Endothelial cell of umbilical vein (primary cell): ENCODE measurements around the gene RAPGEF6. TPM values are rescaled to one million over a fixed set of nuclear protein-coding genes. Genes with fewer than 3 reads are reported as not detected.

ENCODE experiments used
- BruUV-seq: library from RNA; stranded (reverse); fragments of 400-500 nt; replicated peaks from 2 replicates; lab custom pipeline; 2021; lab: Mats Ljungman, UMichigan
- CTCF ChIA-PET: fragments of 300-600, 350-600 bp; sonication (Branson Sonifier 250); formaldehyde crosslinking; loops from one replicate; lab custom pipeline; 2021; ENCODE audit warnings: antibody characterized with exemption, inconsistent platforms; lab: Charles Lee
- POLR2A ChIA-PET: fragments of 300-600, 350-600 bp; sonication (Branson Sonifier 250); formaldehyde crosslinking; loops from one replicate; lab custom pipeline; 2021; ENCODE audit warnings: antibody characterized with exemption, inconsistent platforms; lab: Charles Lee
- DNase-seq: peaks from one replicate; pipeline ENCODE4 v3.0.0-alpha.2; 2011; ENCODE audit warnings: low read depth, low spot score
- FAIRE-seq: peaks from 2 replicates; lab custom pipeline; 2011; peaks lifted over from hg19 to GRCh38; lab: Jason Lieb, UNC
- H2AFZ ChIP-seq: 2 replicates; pipeline ENCODE4 v1.6.0; 2012; ENCODE audit warnings: low read depth, low read length, control low read depth, inconsistent platforms
- H3K27ac ChIP-seq: 2 replicates; pipeline ENCODE4 v1.5.1; 2011; ENCODE audit warnings: low read depth, mild to moderate bottlenecking, control low read depth, low read length, moderate library complexity; ENCODE audit not compliant: insufficient read depth
- H3K27me3 ChIP-seq, 2 experiments: 2 replicates each; pipeline versions ENCODE4 v1.6.0 to v1.6.1; 2011; ENCODE audit warnings: low read length in 2 of 2, mixed read lengths in 1 of 2; ENCODE audit not compliant: control insufficient read depth in 2 of 2, insufficient read depth in 2 of 2
- H3K36me3 ChIP-seq, 2 experiments: 2 replicates in 1 of 2; 3 replicates in 1 of 2; pipeline ENCODE4 v1.5.1; 2011; ENCODE audit warnings: low read length in 2 of 2, mild to moderate bottlenecking in 1 of 2, moderate library complexity in 1 of 2; ENCODE audit not compliant: control insufficient read depth in 2 of 2, insufficient read depth in 2 of 2; ENCODE audit errors: extremely low read depth in 1 of 2
- H3K4me1 ChIP-seq: 3 replicates; pipeline ENCODE4 v1.5.1; 2011; ENCODE audit warnings: mild to moderate bottlenecking, low read length; ENCODE audit not compliant: control insufficient read depth, insufficient read depth; ENCODE audit errors: extremely low read depth
- H3K4me2 ChIP-seq: 2 replicates; pipeline ENCODE4 v1.6.1; 2011; ENCODE audit warnings: low read length, control low read depth, mixed read lengths; ENCODE audit not compliant: insufficient read depth
- H3K4me3 ChIP-seq, 3 experiments: fragments of 200-600 bp in 1 of 3; sonication (generic), shearing (Covaris generic) in 1 of 3; replicated peaks in 1 of 3; 2 replicates each; pipeline ENCODE4 v1.5.1; 2011 to 2016; ENCODE audit warnings: control low read depth in 3 of 3, low read length in 3 of 3, mild to moderate bottlenecking in 2 of 3, inconsistent platforms in 1 of 3, low read depth in 1 of 3, moderate library complexity in 1 of 3; ENCODE audit not compliant: insufficient read depth in 1 of 3
- H3K79me2 ChIP-seq: 2 replicates; pipeline ENCODE4 v1.6.0; 2012; ENCODE audit warnings: low read length, inconsistent platforms; ENCODE audit not compliant: control insufficient read depth, insufficient read depth
- H3K9ac ChIP-seq: replicated peaks from 2 replicates; pipeline ENCODE3; 2011; ENCODE audit warnings: low read length, control low read depth; ENCODE audit not compliant: insufficient read depth; ENCODE audit errors: extremely low read depth
- H3K9me1 ChIP-seq: replicated peaks from 3 replicates; pipeline ENCODE4 v1.6.0; 2011; ENCODE audit warnings: mild to moderate bottlenecking, low read length; ENCODE audit not compliant: control insufficient read depth, insufficient read depth; ENCODE audit errors: extremely low read depth
- H3K9me3 ChIP-seq: replicated peaks from 2 replicates; pipeline ENCODE4 v1.5.1; 2012; ENCODE audit warnings: low read length, inconsistent platforms; ENCODE audit not compliant: control insufficient read depth, insufficient read depth
- H4K20me1 ChIP-seq: replicated peaks from 2 replicates; pipeline ENCODE3; 2011; ENCODE audit warnings: mild to moderate bottlenecking, low read length; ENCODE audit not compliant: control insufficient read depth, insufficient read depth; ENCODE audit errors: extremely low read depth
- CTCF ChIP-seq, 2 donors: IDR thresholded peaks; 1 replicate in 1 of 2; 2 replicates in 1 of 2; pipeline ENCODE4 v1.5.1; 2011; ENCODE audit warnings: low read length in 2 of 2, mild to moderate bottlenecking in 2 of 2, moderate library complexity in 2 of 2, control low read depth in 1 of 2, inconsistent platforms in 1 of 2, low read depth in 1 of 2; ENCODE audit not compliant: insufficient read depth in 1 of 2; ENCODE audit errors: extremely low read depth in 1 of 2
- EZH2 ChIP-seq: IDR thresholded peaks from 2 replicates; pipeline ENCODE4 v1.6.1; 2012; ENCODE audit warnings: borderline replicate concordance, low read depth, mild to moderate bottlenecking, moderate library complexity, low read length, inconsistent platforms; ENCODE audit not compliant: severe bottlenecking
- FOS ChIP-seq: IDR thresholded peaks from 2 replicates; pipeline ENCODE4 v1.6.1; 2011; ENCODE audit warnings: mild to moderate bottlenecking, low read length, moderate library complexity, borderline replicate concordance; ENCODE audit not compliant: insufficient read depth
- GATA2 ChIP-seq: IDR thresholded peaks from 2 replicates; pipeline ENCODE4 v1.7.0; 2011; ENCODE audit warnings: low read depth, mild to moderate bottlenecking, moderate library complexity, mixed read lengths, low read length; ENCODE audit not compliant: insufficient read length, insufficient read depth
- JUN ChIP-seq: IDR thresholded peaks from 2 replicates; pipeline ENCODE4 v1.6.1; 2011; ENCODE audit warnings: borderline replicate concordance, low read depth; ENCODE audit not compliant: insufficient read length, insufficient read depth
- MAX ChIP-seq: IDR thresholded peaks from 2 replicates; pipeline ENCODE4 v1.6.1; 2011; ENCODE audit not compliant: insufficient read depth, insufficient read length
- MYC ChIP-seq: IDR thresholded peaks from one replicate; pipeline ENCODE4 v1.6.1; 2011; ENCODE audit warnings: mild to moderate bottlenecking, low read depth, low read length
- POLR2A ChIP-seq: IDR thresholded peaks from 2 replicates; pipeline ENCODE4 v1.6.1; 2012; ENCODE audit warnings: low read depth, mild to moderate bottlenecking, control low read depth, low read length
- POLR2AphosphoS5 ChIP-seq: IDR thresholded peaks from 2 replicates; pipeline ENCODE4 v1.6.1; 2012; ENCODE audit warnings: low read depth, mild to moderate bottlenecking, control low read depth, low read length, moderate library complexity; ENCODE audit not compliant: insufficient read depth
- dilution Hi-C: fragments of 300-500 bp; cut with MboI; formaldehyde crosslinking; loops from one replicate; pipeline ENCODE4 v1.15.0; 2019; ENCODE audit warnings: low sequenced_read_pairs; ENCODE audit not compliant: extremely low pct_ligation_motif_present
- intact Hi-C: fragments of 100-400 bp; cut with micrococcal nuclease; formaldehyde crosslinking; loops from one replicate; pipeline ENCODE4 v1.10.0; 2022
- polyA plus RNA-seq, 4 experiments: library from polyadenylated mRNA; depleted of rRNA in 3 of 4; stranded (reverse) in 3 of 4; unstranded in 1 of 4; fragments of >200 nt; gene quantifications; 2 replicates each; pipeline versions ENCODE4 v1.2.1 to v1.2.3, GENCODE V29; 2011 to 2012; ENCODE audit warnings: missing spikeins in 1 of 4
- total RNA-seq: library from RNA; stranded (reverse); gene quantifications from 2 replicates; pipeline ENCODE4 v1.2.3, GENCODE V29; 2021

RAPGEF6 gene
- total and polyA plus RNA-seq, 2 donors (not counting 3 experiments of a cell fraction or from before 2014, with no cell fraction given): 3.5 to 17.5 TPM

- Histone ChIP-seq H3K27me3 (no peaks in the 10 kb centered on the region), H3K4me2 (peak overlapping the region; percentile 87), H2AFZ (peak overlapping the region; percentile 60), H4K20me1 (no peaks in the 10 kb centered on the region), H3K36me3 (no peaks in the 10 kb centered on the region), H3K9me3 (no peaks in the 10 kb centered on the region), H3K9ac (peak overlapping the region; percentile 98), H3K4me3 (peak overlapping the region; percentile 23 to 82 (median 56)), H3K9me1 (no peaks in the 10 kb centered on the region), H3K27ac (peak overlapping the region; percentile 95), H3K4me1 (peaks cover 16% of the 10 kb centered on the region), H3K79me2 (peaks cover 48% of the 10 kb centered on the region)
- TSS peak; percentile 67 for BruUV-seq
- FAIRE-seq: no peak
- DNase-seq: no peak
- dilution Hi-C loops (no loop called here), intact Hi-C loops (loop anchor here (1.0 kb wide), 1 partner anchor 211 kb away; no protein-coding TSS in a partner anchor)
- POLR2A ChIA-PET: interaction anchor here (1.5 kb wide), 1 partner anchor 25 kb away, joined by 5 read pairs; no protein-coding TSS in a partner anchor
- peak; percentile 3 to 30 for TF ChIP-seq CTCF (IDR thresholded peaks at IDR 0.05; ENCODE audit: extremely low read depth in 1 of 2, insufficient read depth in 1 of 2, low read depth in 1 of 2, low read length in 2 of 2)
- no peak for TF ChIP-seq MAX
- CTCF ChIA-PET: interaction anchor here (1.0 kb wide), 1 partner anchor 10 kb away, joined by 3 read pairs; no protein-coding TSS in a partner anchor
These were observed 398 bp downstream of the RAPGEF6 start for GRCh38 chr5:131634666-131634995.

GRCh38 chr5:131634238-131634637 lies 791 bp downstream of the RAPGEF6 start:
- no peaks in the 10 kb centered on the region for H4K20me1 ChIP-seq
- H3K9me3 ChIP-seq: no peaks in the 10 kb centered on the region
- no peak for FAIRE-seq
- dilution Hi-C loops: no loop called here
- TF ChIP-seq FOS (no peak), JUN (no peak), POLR2AphosphoS5 (no peak), POLR2A (no peak), CTCF (IDR thresholded peaks at IDR 0.05; ENCODE audit: extremely low read depth in 1 of 2, insufficient read depth in 1 of 2, low read depth in 1 of 2, low read length in 2 of 2) (no peak), MAX (no peak), GATA2 (no peak), EZH2 (no peak), MYC (no peak)
- H3K4me2 ChIP-seq: peak overlapping the region; percentile 87
- H3K9ac ChIP-seq: peak overlapping the region; percentile 98
- no peaks in the 10 kb centered on the region for H3K36me3 ChIP-seq
- peak overlapping the region; percentile 95 for H3K27ac ChIP-seq
- H3K79me2 ChIP-seq: peaks cover 51% of the 10 kb centered on the region
- ChIA-PET POLR2A (interaction anchor here (1.5 kb wide), 1 partner anchor 24 kb away, joined by 5 read pairs; no protein-coding TSS in a partner anchor), CTCF (interaction anchor here (0.7 to 1.0 kb wide), 2 partner anchors 10 to 45 kb away, joined by 3 to 4 read pairs; no protein-coding TSS in a partner anchor)
- H3K27me3 ChIP-seq: no peaks in the 10 kb centered on the region
- H3K4me3 ChIP-seq: peak overlapping the region; percentile 23 to 82 (median 56)
- no TSS peak for BruUV-seq
- peaks cover 16% of the 10 kb centered on the region for H3K4me1 ChIP-seq
- intact Hi-C loops: loop anchor here (1.0 kb wide), 1 partner anchor 211 kb away; no protein-coding TSS in a partner anchor
- no peak overlapping the region for H2AFZ ChIP-seq
- H3K9me1 ChIP-seq: no peaks in the 10 kb centered on the region
- peak; percentile 28 for DNase-seq
